ENCODE results near the gene PSMB3. TPM values are rescaled to one million over a fixed set of nuclear protein-coding genes. Genes with fewer than 3 reads are reported as not detected.
"Not testable (repeated sequence)": the region's sequence is repeated elsewhere in the genome, so short reads cannot be mapped to it uniquely, and the experiment has no call there.

The PSMB3 gene
- total RNA-seq, 6 experiments from 2014 or later, result 85.2 to 183 (median 120) TPM

GRCh38 chr17:38783227-38783626, 30.7 kb downstream of the PSMB3 start:
- peaks cover 0 to 82% (median 38%) of the 10 kb centered on the region in 4 donors for H3K36me3 ChIP-seq
- no peak for ATAC-seq
- 60% methylated on average over 1 of the region's 3 CpGs for WGBS (ENCODE audit: insufficient coverage, low coverage, low lambda C conversion rate, missing lambda C conversion rate)

GRCh38 chr17:38786372-38786771, 33.8 kb downstream of the PSMB3 start:
- Histone ChIP-seq H3K27ac (no peak overlapping the region), H3K27me3 (no peaks in the 10 kb centered on the region), H3K36me3 (peaks cover 0 to 51% (median 30%) of the 10 kb centered on the region in 4 donors), H3K9me3 (no peaks in the 10 kb centered on the region), H3K4me1 (no peaks in the 10 kb centered on the region), H3K4me3 (no peak overlapping the region)
- WGBS (ENCODE audit: insufficient coverage, low coverage, low lambda C conversion rate, missing lambda C conversion rate), result no CpG with 5 or more reads among the region's 6 CpGs
- ATAC-seq, result no peak
- no peak for DNase-seq
- TF ChIP-seq, protein P1, sequence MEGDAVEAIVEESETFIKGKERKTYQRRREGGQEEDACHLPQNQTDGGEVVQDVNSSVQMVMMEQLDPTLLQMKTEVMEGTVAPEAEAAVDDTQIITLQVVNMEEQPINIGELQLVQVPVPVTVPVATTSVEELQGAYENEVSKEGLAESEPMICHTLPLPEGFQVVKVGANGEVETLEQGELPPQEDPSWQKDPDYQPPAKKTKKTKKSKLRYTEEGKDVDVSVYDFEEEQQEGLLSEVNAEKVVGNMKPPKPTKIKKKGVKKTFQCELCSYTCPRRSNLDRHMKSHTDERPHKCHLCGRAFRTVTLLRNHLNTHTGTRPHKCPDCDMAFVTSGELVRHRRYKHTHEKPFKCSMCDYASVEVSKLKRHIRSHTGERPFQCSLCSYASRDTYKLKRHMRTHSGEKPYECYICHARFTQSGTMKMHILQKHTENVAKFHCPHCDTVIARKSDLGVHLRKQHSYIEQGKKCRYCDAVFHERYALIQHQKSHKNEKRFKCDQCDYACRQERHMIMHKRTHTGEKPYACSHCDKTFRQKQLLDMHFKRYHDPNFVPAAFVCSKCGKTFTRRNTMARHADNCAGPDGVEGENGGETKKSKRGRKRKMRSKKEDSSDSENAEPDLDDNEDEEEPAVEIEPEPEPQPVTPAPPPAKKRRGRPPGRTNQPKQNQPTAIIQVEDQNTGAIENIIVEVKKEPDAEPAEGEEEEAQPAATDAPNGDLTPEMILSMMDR (IDR thresholded peaks at IDR 0.05), result no peak
- no peak for TF ChIP-seq POLR2A (IDR thresholded peaks at IDR 0.05)
- intact Hi-C loops (cut with DNase I), result no loop called here

More at GRCh38 chr17:38783227-38783626, 30.7 kb downstream of the PSMB3 start:
- Histone ChIP-seq H3K27ac (no peak overlapping the region), H3K4me3 (no peak overlapping the region), H3K9me3 (no peaks in the 10 kb centered on the region), H3K4me1 (no peaks in the 10 kb centered on the region), H3K27me3 (no peaks in the 10 kb centered on the region)
- no peak for DNase-seq
- TF ChIP-seq, protein P1 (IDR thresholded peaks at IDR 0.05), result no peak
- no peak for TF ChIP-seq POLR2A (IDR thresholded peaks at IDR 0.05)
- intact Hi-C loops (cut with DNase I), result no loop called here

GRCh38 chr17:38787999-38788398, 35.5 kb downstream of the PSMB3 start:
- H3K4me1 ChIP-seq; H3K4me3 ChIP-seq; DNase-seq; H3K9me3 ChIP-seq; intact Hi-C loops (cut with DNase I); H3K27me3 ChIP-seq; ATAC-seq; H3K27ac ChIP-seq: not testable (repeated sequence)
- H3K36me3 ChIP-seq, result peaks cover 0 to 37% (median 18%) of the 10 kb centered on the region in 4 donors
- WGBS (ENCODE audit: insufficient coverage, low coverage, low lambda C conversion rate, missing lambda C conversion rate), result 94% methylated on average over 4 of the region's 4 CpGs

- Histone ChIP-seq H3K27me3 (no peaks in the 10 kb centered on the region), H3K36me3 (peaks cover 0 to 25% (median 15%) of the 10 kb centered on the region in 4 donors), H3K4me1 (no peaks in the 10 kb centered on the region), H3K27ac (no peak overlapping the region), H3K4me3 (no peak overlapping the region), H3K9me3 (no peaks in the 10 kb centered on the region)
- TF ChIP-seq POLR2A (IDR thresholded peaks at IDR 0.05), result no peak
- TF ChIP-seq, protein P1 (IDR thresholded peaks at IDR 0.05), result no peak
- ATAC-seq (no peak), DNase-seq (no peak)
- 11% methylated on average over 1 of the region's 1 CpG for WGBS (ENCODE audit: insufficient coverage, low coverage, low lambda C conversion rate, missing lambda C conversion rate)
- intact Hi-C loops (cut with DNase I), result no loop called here
These were observed 36.6 kb downstream of the PSMB3 start for GRCh38 chr17:38789185-38789584.

DNA sequence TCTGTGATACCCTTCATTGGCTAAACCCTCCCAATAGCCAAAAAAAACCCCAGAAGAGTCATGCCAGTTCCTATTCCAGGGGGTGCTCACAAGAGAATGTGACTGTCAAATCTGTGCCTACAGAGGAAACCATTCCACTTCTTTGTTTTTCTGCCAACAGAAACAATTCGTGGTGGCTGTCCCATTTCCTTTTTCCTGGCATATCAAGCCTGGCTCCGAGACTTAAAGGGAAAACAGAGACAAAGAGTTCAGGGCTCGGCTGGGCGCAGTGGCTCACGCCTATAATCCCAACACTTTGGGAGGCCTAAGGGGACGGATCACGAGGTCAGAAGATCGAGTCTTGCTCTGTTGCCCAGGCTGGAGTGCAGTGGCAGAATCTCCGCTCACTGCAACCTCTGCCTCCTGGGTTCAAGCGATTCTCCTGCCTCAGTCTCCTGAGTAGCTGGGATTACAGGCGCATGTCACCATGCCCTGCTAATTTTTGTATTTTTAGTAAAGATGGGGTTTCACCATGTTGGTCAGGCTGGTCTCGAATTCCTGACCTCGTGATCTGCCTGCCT, 37.7 kb downstream of the PSMB3 start:
- DNase-seq; H3K4me3 ChIP-seq; H3K27me3 ChIP-seq; ATAC-seq; H3K4me1 ChIP-seq; intact Hi-C loops (cut with DNase I); H3K27ac ChIP-seq; H3K9me3 ChIP-seq: not testable (repeated sequence)
- 80% methylated on average over 9 of the region's 13 CpGs for WGBS (ENCODE audit: insufficient coverage, low coverage, low lambda C conversion rate, missing lambda C conversion rate)
- H3K36me3 ChIP-seq, result peaks cover 0 to 15% (median 9%) of the 10 kb centered on the region in 4 donors

Data from right lobe of liver (tissue), 6 donors.